22Rv1 (cell line): ENCODE measurements around the gene PKLR.

ENCODE experiments used
- ZFX ChIP-seq: fragments of 450-650 bp; IDR thresholded peaks from 2 replicates; pipeline ENCODE4 v1.6.1; 2017; ENCODE audit warnings: antibody characterized with exemption, borderline replicate concordance
- TF ChIP-seq, protein P1 (sequence below): fragments of 450-650 bp; IDR thresholded peaks from 2 replicates; pipeline ENCODE4 v1.5.1; 2017; ENCODE audit warnings: mild to moderate bottlenecking

DNA sequence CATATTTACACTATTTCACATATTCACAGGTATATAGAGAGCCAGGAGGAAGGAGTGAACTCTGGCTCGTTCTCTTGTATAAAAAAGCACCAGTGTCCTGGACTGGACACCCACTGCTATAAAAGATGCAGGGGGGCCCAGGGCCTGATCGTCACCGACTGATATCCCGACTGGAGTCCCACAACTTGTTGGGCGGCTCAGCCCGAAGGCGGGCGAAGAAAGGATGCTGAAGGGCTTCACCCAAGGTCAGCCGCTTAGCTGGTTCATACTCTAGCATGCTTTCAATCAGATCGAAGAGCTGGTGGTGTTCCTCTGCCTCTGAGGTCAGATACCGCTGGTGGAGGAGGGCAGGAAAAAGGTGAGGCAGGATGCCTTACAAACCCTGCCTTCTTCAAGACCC, 38.2 kb downstream of the PKLR start:
- TF ChIP-seq, protein P1, sequence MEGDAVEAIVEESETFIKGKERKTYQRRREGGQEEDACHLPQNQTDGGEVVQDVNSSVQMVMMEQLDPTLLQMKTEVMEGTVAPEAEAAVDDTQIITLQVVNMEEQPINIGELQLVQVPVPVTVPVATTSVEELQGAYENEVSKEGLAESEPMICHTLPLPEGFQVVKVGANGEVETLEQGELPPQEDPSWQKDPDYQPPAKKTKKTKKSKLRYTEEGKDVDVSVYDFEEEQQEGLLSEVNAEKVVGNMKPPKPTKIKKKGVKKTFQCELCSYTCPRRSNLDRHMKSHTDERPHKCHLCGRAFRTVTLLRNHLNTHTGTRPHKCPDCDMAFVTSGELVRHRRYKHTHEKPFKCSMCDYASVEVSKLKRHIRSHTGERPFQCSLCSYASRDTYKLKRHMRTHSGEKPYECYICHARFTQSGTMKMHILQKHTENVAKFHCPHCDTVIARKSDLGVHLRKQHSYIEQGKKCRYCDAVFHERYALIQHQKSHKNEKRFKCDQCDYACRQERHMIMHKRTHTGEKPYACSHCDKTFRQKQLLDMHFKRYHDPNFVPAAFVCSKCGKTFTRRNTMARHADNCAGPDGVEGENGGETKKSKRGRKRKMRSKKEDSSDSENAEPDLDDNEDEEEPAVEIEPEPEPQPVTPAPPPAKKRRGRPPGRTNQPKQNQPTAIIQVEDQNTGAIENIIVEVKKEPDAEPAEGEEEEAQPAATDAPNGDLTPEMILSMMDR = no peak
- no peak for TF ChIP-seq ZFX
